Measurements from ENCODE around the gene ANTXR1. TPM values are rescaled to one million over a fixed set of nuclear protein-coding genes. Genes with fewer than 3 reads are reported as not detected.
A peak's percentile ranks its signal among the peaks of the same experiment; 100 is the strongest.

Gene ANTXR1
- 100 to 1,000 TPM in 2 of 4 donors, 10 to 100 TPM in 2; 52.8 to 116 (median 98.9) TPM for total RNA-seq

GRCh38 chr2:69013142-69013839, at the start of gene ANTXR1:
Gene ANTXR1 (plus strand): TSS chr2:69013179. CDS start chr2:69013500, 321 bp downstream.
- peak within 1 kb of the TSS; percentile 63 to 81 for H3K4me3 ChIP-seq
- H3K4me1 ChIP-seq = peaks cover 0 to 54% (median 14%) of the 10 kb centered on the region in 3 donors
- H3K36me3 ChIP-seq = no peaks in the 10 kb centered on the region
- TF ChIP-seq CTCF (IDR thresholded peaks at IDR 0.05) (peak in 1 of 4 experiments; percentile 49), POLR2AphosphoS5 (IDR thresholded peaks at IDR 0.05) (no peak), POLR2A (IDR thresholded peaks at IDR 0.05) (peak in 1 of 2 donors; percentile 20), EP300 (IDR thresholded peaks at IDR 0.05) (no peak)
- no peaks in the 10 kb centered on the region for H3K27me3 ChIP-seq
- ATAC-seq = peak; percentile 83
- peak within 1 kb of the TSS; percentile 57 to 95 (median 92) for H3K27ac ChIP-seq
- H3K9me3 ChIP-seq = no peaks in the 10 kb centered on the region
- WGBS, 2 donors (ENCODE audit: low coverage in 1 of 2) = 3 to 20% methylated on average over 1 to 7 of the region's 63 CpGs

- no peak overlapping the region for H3K27ac ChIP-seq
- ATAC-seq = no peak
- no peaks in the 10 kb centered on the region for H3K27me3 ChIP-seq
- no peaks in the 10 kb centered on the region for H3K36me3 ChIP-seq
- H3K9me3 ChIP-seq = no peaks in the 10 kb centered on the region
- TF ChIP-seq POLR2A (IDR thresholded peaks at IDR 0.05) (no peak), POLR2AphosphoS5 (IDR thresholded peaks at IDR 0.05) (no peak), CTCF (IDR thresholded peaks at IDR 0.05) (no peak), EP300 (IDR thresholded peaks at IDR 0.05) (no peak)
- H3K4me3 ChIP-seq = no peak overlapping the region
- no peaks in the 10 kb centered on the region for H3K4me1 ChIP-seq
Observed at GRCh38 chr2:68964282-68964681, 48.7 kb upstream of the ANTXR1 start.

GRCh38 chr2:68968221-68968620, 44.8 kb upstream of the ANTXR1 start:
- no peak for ATAC-seq
- no peak overlapping the region for H3K27ac ChIP-seq
- no peaks in the 10 kb centered on the region for H3K27me3 ChIP-seq
- 59 to 88% methylated on average over 1 of the region's 1 CpG for WGBS, 2 donors (ENCODE audit: low coverage in 1 of 2)
- no peaks in the 10 kb centered on the region for H3K36me3 ChIP-seq
- H3K9me3 ChIP-seq = no peaks in the 10 kb centered on the region
- no peak for TF ChIP-seq POLR2AphosphoS5 (IDR thresholded peaks at IDR 0.05)
- no peak for TF ChIP-seq EP300 (IDR thresholded peaks at IDR 0.05)
- no peak for TF ChIP-seq CTCF (IDR thresholded peaks at IDR 0.05)
- TF ChIP-seq POLR2A (IDR thresholded peaks at IDR 0.05) = no peak
- H3K4me3 ChIP-seq = no peak overlapping the region
- no peaks in the 10 kb centered on the region for H3K4me1 ChIP-seq

- no peak overlapping the region for H3K4me3 ChIP-seq
- WGBS, 2 donors (ENCODE audit: low coverage in 1 of 2) = 71 to 76% methylated on average over 6 to 8 of the region's 8 CpGs
- H3K27me3 ChIP-seq = no peaks in the 10 kb centered on the region
- H3K9me3 ChIP-seq = no peaks in the 10 kb centered on the region
- H3K4me1 ChIP-seq = no peaks in the 10 kb centered on the region
- ATAC-seq = no peak
- H3K27ac ChIP-seq = no peak overlapping the region
- TF ChIP-seq POLR2AphosphoS5 (IDR thresholded peaks at IDR 0.05) (no peak), CTCF (IDR thresholded peaks at IDR 0.05) (no peak), EP300 (IDR thresholded peaks at IDR 0.05) (no peak), POLR2A (IDR thresholded peaks at IDR 0.05) (no peak)
- no peaks in the 10 kb centered on the region for H3K36me3 ChIP-seq
Observed at GRCh38 chr2:68969736-68970490, 43.1 kb upstream of the ANTXR1 start.

All from gastroesophageal sphincter (tissue), 4 donors.